Measurements from ENCODE around the gene OTUD5.
A peak's percentile ranks its signal among the peaks of the same experiment; 100 is the strongest.

The OTUD5 gene

DNA sequence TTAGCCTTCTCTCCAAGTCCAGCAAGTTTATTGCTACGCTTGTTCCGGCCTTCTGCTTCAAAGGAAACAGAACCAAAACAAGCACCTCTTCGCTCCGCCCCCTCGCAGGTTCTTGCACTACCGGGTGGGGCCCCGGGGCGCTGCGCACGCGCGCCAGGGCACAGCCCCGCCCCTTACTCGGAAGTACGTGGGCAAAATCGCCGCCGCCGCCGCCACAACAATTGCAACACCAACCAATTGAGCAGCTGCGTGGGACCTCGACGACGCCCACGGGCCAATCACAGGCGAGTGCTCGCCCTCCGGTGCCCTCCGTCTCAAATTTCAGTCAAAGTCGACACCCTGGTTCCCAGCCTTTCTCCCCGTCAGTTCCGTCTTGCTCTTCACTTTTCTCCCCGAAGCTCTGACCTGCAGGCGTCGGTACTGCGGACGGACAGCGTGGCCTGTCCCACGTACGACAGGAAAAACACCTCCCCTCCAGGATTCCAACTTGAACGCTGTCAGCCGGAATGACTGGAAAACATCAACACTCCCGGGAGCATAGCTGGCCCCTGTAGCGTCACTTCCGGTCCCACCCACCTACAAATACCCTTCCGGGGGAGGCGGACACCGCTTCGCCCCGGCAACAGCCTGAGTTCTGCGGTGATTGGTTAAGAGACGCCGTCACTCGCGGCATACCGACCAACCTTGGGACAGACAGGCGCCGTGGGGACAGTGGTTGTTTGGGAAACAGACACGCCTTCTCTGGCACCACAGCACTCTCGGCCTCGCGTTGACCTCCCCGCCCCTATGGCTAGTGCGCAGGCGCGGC is 624 bp upstream of the OTUD5 start:
- peak overlapping the region; percentile 98 for H3K4me3 Mint-ChIP-seq
- peaks cover 36% of the 10 kb centered on the region for H3K4me1 Mint-ChIP-seq
- no peaks in the 10 kb centered on the region for H3K9me3 Mint-ChIP-seq
- peak overlapping the region; percentile 100 for H3K27ac Mint-ChIP-seq
- H3K27me3 Mint-ChIP-seq = no peaks in the 10 kb centered on the region
- no peaks in the 10 kb centered on the region for H3K36me3 Mint-ChIP-seq

- Mint-ChIP-seq H3K4me1 (peaks cover 47% of the 10 kb centered on the region), H3K36me3 (no peaks in the 10 kb centered on the region), H3K27ac (peak overlapping the region; percentile 86), H3K27me3 (no peaks in the 10 kb centered on the region), H3K9me3 (no peaks in the 10 kb centered on the region), H3K4me3 (peak overlapping the region; percentile 84)
These were observed 536 bp downstream of the OTUD5 start for GRCh38 chrX:48956728-48957414.

GRCh38 chrX:48948589-48948988 is 8.8 kb downstream of the OTUD5 start:
- no peak overlapping the region for H3K4me3 Mint-ChIP-seq
- H3K4me1 Mint-ChIP-seq = peaks cover 47% of the 10 kb centered on the region
- H3K27ac Mint-ChIP-seq = no peak overlapping the region
- H3K27me3 Mint-ChIP-seq = no peaks in the 10 kb centered on the region
- no peaks in the 10 kb centered on the region for H3K36me3 Mint-ChIP-seq
- H3K9me3 Mint-ChIP-seq = no peaks in the 10 kb centered on the region

- H3K36me3 Mint-ChIP-seq = peaks cover 5% of the 10 kb centered on the region
- H3K4me3 Mint-ChIP-seq = peak overlapping the region; percentile 63
- H3K4me1 Mint-ChIP-seq = peaks cover 53% of the 10 kb centered on the region
- H3K27ac Mint-ChIP-seq = peak overlapping the region; percentile 70
- H3K27me3 Mint-ChIP-seq = no peaks in the 10 kb centered on the region
- no peaks in the 10 kb centered on the region for H3K9me3 Mint-ChIP-seq
These were observed 11.7 kb downstream of the OTUD5 start for GRCh38 chrX:48945517-48946348.

DNA sequence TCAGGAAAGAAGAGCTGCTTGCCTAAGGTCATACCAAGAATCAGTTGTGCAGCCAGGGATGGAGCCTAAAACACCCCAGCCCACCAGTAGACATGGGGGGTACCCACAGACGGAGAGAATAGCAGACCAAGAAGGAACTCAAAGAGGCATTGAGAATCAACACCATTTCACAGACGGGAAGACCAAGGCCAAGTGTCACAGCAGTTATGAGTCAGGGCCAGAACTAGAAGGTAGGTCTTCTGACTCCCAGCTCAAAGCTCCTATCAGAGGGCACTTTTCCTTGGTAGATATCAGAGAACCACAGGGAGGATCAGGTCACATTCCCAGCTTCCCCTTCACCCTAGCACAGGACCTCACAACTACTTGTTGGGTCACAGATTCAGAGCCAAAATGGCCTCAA is 14.5 kb downstream of the OTUD5 start:
- no peaks in the 10 kb centered on the region for H3K27me3 Mint-ChIP-seq
- H3K36me3 Mint-ChIP-seq = peaks cover 5% of the 10 kb centered on the region
- peak overlapping the region; percentile 59 for H3K4me3 Mint-ChIP-seq
- peak overlapping the region; percentile 96 for H3K27ac Mint-ChIP-seq
- peaks cover 75% of the 10 kb centered on the region for H3K4me1 Mint-ChIP-seq
- no peaks in the 10 kb centered on the region for H3K9me3 Mint-ChIP-seq

DNA sequence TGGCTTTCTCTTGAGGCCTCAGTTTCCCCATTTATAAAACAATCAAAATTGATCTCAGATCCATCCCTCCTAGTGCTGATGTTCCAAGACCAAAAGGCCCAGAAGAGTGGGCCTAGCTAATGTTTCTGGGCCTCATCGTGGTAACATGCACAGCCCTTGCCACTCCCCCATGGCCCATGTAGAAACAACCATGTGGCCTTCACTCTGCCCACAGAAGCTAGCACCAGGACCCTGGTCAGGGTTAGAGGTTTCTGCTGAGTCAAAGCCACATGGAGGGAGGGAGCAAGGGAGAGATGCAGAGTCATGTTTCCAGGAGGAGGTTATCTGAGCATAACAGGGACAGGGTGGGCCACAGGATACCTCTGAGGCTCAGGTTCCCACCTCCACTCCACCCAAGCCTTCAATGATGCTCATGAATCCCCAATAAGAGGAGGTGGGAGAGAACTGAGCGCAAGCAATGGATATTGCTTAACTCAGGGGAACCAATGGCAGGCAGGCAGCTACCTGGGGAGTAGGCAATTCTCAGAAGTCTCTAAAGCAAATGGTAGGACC is 16.9 kb downstream of the OTUD5 start:
- Mint-ChIP-seq H3K27me3 (no peaks in the 10 kb centered on the region), H3K9me3 (no peaks in the 10 kb centered on the region), H3K4me1 (peaks cover 83% of the 10 kb centered on the region), H3K4me3 (peak overlapping the region; percentile 23), H3K27ac (peak overlapping the region; percentile 92), H3K36me3 (peaks cover 8% of the 10 kb centered on the region)

DNA sequence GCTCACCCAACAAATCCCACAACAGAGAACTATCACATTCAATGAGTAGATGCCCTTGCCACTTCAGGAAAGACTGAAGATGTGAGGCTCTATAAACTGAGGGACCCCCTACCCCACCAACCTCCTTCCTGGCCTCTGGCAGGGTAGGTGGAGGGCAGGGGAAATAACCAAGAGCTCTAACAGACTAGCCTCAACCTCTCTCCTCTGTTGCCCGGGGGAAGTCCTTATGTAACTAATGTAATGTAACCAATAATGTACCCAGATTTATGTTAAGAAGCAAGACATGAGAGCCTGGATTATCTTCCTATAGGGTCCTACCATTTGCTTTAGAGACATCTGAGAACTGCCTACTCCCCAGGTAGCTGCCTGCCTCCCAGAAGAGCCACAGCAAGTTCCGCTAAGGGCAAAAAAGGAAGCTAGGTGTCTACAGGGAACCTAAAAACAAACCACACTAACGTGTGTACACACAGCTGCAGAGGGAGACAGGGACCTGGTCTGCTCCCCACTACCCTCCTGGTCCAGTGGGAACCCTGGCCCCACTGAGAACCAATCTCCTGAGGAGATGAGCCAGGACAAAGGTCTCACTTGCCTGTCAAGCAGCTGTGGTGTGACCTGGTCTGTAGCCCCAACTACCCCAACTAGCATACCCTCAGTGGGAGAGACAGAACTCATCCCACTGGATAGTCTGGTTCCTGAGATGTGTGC is 17.7 kb downstream of the OTUD5 start:
- Mint-ChIP-seq H3K4me1 (peaks cover 89% of the 10 kb centered on the region), H3K27me3 (no peaks in the 10 kb centered on the region), H3K27ac (peak overlapping the region; percentile 99), H3K4me3 (peak overlapping the region; percentile 87), H3K9me3 (no peaks in the 10 kb centered on the region), H3K36me3 (peaks cover 11% of the 10 kb centered on the region)

DNA sequence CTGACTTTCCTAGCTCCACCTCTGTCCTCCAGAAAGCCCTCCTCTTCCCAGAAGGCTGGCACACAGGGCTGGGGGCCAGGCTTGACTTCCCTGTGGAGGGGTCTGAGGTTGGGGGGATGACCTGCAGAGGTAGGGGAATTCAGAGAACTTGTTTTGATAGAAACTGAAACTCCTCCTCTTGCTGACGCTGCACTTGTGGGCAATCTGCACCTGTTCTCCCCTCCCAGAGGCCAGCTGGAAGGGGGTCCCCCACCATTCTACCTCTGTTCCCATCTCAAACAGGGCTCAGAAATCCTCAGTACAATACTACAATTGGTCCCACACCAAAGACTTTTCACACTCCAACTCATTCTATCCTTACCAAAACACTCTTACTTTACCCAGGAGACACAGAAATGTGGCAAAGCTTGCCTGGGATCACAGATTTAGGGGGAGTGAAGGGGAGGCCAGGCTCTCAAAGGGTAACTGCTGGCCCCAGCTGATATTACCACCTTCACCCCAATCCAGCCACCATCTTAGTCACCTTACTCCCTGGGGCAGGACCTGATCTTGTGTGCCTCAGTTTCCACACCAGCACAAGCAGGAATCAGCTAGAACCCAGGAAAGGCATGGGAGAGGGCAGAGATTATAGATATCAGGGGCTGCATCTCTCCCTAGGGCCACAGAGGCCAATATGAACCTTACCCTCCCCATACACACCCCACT is 18.5 kb downstream of the OTUD5 start:
- peaks cover 90% of the 10 kb centered on the region for H3K4me1 Mint-ChIP-seq
- H3K27ac Mint-ChIP-seq = peak overlapping the region; percentile 99
- H3K4me3 Mint-ChIP-seq = peak overlapping the region; percentile 87
- no peaks in the 10 kb centered on the region for H3K9me3 Mint-ChIP-seq
- H3K27me3 Mint-ChIP-seq = no peaks in the 10 kb centered on the region
- peaks cover 14% of the 10 kb centered on the region for H3K36me3 Mint-ChIP-seq

DNA sequence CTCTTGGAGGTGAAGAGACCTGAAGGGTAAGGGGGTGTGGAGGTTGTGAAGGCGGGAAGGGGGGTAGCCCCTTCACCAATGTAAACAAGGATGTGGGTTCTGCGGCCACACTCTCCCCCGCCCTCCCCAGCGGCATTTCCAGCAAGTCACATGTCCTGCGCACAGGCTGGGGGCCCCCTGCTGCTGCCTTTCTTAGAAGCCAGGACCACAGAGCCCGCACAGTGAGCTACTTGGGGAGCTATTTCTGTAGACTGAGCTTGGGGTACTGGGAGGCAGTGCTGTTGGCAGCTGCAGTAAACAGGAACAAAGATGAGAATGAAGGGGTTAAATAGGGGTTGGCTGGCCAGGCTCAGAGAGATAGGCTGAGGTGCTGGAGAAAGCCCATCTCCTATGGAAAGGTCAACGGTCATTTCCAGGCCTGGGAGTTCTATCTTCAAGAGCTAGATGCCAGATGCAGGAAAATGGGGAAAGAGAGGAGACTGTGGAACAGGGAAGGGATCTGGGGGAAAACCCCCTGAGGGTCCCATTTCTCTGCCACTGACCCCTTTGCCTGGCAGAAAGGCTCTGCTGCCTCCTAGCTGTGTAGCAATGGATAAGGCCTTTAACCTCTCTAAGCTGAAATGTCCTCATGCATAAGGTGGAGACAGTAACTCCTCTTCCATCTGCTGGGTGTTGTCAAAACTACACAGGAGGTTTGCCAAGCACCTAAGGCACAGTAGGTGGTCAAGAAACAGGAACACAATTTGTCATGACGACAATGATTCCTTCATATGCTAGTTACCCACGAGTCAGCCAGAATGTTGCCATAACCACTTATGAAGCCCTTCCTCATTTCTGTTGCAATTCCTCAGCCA is 20.1 kb downstream of the OTUD5 start:
- H3K27ac Mint-ChIP-seq = peak overlapping the region; percentile 99
- H3K4me3 Mint-ChIP-seq = peak overlapping the region; percentile 87
- peaks cover 15% of the 10 kb centered on the region for H3K36me3 Mint-ChIP-seq
- no peaks in the 10 kb centered on the region for H3K27me3 Mint-ChIP-seq
- H3K4me1 Mint-ChIP-seq = peaks cover 83% of the 10 kb centered on the region
- H3K9me3 Mint-ChIP-seq = no peaks in the 10 kb centered on the region

DNA sequence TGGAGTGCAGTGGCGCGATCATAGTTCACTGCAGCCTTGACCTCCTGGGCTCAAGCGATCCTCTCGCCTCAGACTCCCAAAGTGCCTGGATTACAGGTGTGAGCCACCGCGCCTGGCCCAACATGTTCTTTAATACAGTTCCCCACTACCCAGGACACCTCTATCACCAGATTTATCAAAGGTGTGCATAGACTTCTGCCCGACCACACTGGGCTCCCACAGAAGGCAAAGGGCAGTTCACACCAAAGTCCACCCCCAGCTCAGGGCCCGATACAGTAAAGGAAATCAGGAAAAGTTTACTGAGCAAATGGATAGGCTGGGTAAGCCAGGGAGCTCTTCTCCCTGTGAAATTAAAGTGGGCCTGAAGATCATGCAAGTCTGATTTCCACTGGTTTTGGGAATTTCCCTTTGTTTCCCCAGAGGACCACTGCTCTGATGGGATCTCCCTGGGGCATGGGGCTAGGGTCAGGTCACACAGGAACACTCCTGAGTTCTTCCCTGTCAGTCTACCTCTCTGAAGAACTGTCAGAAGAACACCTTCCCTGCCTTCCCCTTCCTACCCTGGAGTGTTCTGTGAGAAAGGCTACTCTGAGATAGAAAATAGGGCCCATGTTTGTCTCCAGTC is 20.9 kb downstream of the OTUD5 start:
- Mint-ChIP-seq H3K4me3 (peak overlapping the region; percentile 87), H3K4me1 (peaks cover 75% of the 10 kb centered on the region), H3K36me3 (peaks cover 13% of the 10 kb centered on the region), H3K27ac (peak overlapping the region; percentile 99), H3K9me3 (no peaks in the 10 kb centered on the region), H3K27me3 (no peaks in the 10 kb centered on the region)

GRCh38 chrX:48935301-48935670 is 22.1 kb downstream of the OTUD5 start:
- Mint-ChIP-seq H3K36me3 (peaks cover 12% of the 10 kb centered on the region), H3K27me3 (no peaks in the 10 kb centered on the region), H3K4me3 (peak overlapping the region; percentile 65), H3K27ac (peak overlapping the region; percentile 95), H3K9me3 (no peaks in the 10 kb centered on the region), H3K4me1 (peaks cover 68% of the 10 kb centered on the region)

GRCh38 chrX:48934581-48935300 is 22.7 kb downstream of the OTUD5 start:
- Mint-ChIP-seq H3K36me3 (peaks cover 15% of the 10 kb centered on the region), H3K9me3 (no peaks in the 10 kb centered on the region), H3K4me1 (peaks cover 66% of the 10 kb centered on the region), H3K4me3 (peak overlapping the region; percentile 65), H3K27ac (peak overlapping the region; percentile 95), H3K27me3 (no peaks in the 10 kb centered on the region)

- peak overlapping the region; percentile 59 for H3K4me3 Mint-ChIP-seq
- H3K4me1 Mint-ChIP-seq = peaks cover 57% of the 10 kb centered on the region
- no peaks in the 10 kb centered on the region for H3K9me3 Mint-ChIP-seq
- peak overlapping the region; percentile 94 for H3K27ac Mint-ChIP-seq
- H3K36me3 Mint-ChIP-seq = peaks cover 15% of the 10 kb centered on the region
- no peaks in the 10 kb centered on the region for H3K27me3 Mint-ChIP-seq
These were observed 23.6 kb downstream of the OTUD5 start for GRCh38 chrX:48933757-48934156.
